Measurements from ENCODE around the gene PRICKLE1. TPM values are rescaled to one million over a fixed set of nuclear protein-coding genes. Genes with fewer than 3 reads are reported as not detected.

The PRICKLE1 gene
- polyA plus RNA-seq, 1 donor from 2014 or later: 20.6 TPM

DNA sequence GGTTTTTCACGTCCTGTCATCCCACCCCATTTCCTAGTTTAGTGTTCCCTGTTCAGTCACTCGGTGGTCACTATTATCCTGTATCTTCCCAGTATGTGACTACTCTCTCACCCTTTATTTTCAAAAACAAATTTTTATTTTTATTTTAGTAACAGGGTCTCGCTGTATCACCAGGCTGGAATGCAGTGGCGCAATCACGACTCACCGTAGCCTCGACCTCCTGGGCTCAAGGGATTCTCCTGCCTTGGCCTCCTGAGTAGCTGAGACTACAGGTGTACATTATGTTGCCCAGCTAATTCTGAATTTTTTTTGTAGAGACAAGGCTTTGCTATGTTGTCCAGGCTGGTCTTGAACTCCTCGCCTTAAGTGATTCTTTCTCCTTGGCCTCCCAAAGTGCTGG lies 20.1 kb upstream of the PRICKLE1 start:
- Histone ChIP-seq H3K27ac (ENCODE audit: low read length) (no peak overlapping the region), H3K79me2 (replicated peaks; ENCODE audit: insufficient read depth, low read length) (no peaks in the 10 kb centered on the region), H3K4me2 (ENCODE audit: low read length) (no peak overlapping the region), H3K9ac (ENCODE audit: low read length) (no peak overlapping the region), H3F3A (ENCODE audit: insufficient read depth, low read length, poor library complexity, severe bottlenecking) (no peaks in the 10 kb centered on the region), H3K9me2 (ENCODE audit: insufficient read depth, low read length) (no peaks in the 10 kb centered on the region), H2AFZ (ENCODE audit: low read depth, low read length) (no peak overlapping the region), H3K4me3 (ENCODE audit: low read length) (no peak overlapping the region), H3K9me3 (ENCODE audit: low read length) (no peaks in the 10 kb centered on the region), H3K27me3 (ENCODE audit: insufficient read depth, low read depth, low read length) (no peaks in the 10 kb centered on the region), H3K36me3 (ENCODE audit: insufficient read depth, low read length) (no peaks in the 10 kb centered on the region), H4K20me1 (ENCODE audit: insufficient read depth) (no peaks in the 10 kb centered on the region)
- TF ChIP-seq SMC3 (conservative IDR thresholded peaks at IDR 0.05; ENCODE audit: poor library complexity) (no peak), MXI1 (conservative IDR thresholded peaks at IDR 0.05; ENCODE audit: poor library complexity, severe bottlenecking) (no peak), POLR2AphosphoS5 (IDR thresholded peaks at IDR 0.05) (no peak), RAD21 (conservative IDR thresholded peaks at IDR 0.05) (no peak), EP300 (conservative IDR thresholded peaks at IDR 0.05; ENCODE audit: poor library complexity, severe bottlenecking) (no peak), EZH2 (IDR thresholded peaks at IDR 0.05; ENCODE audit: borderline replicate concordance, insufficient read depth, low read length, poor library complexity, severe bottlenecking) (no peak), TAF1 (IDR thresholded peaks at IDR 0.05; ENCODE audit: low read depth) (no peak)
- TF ChIP-seq, protein P1, sequence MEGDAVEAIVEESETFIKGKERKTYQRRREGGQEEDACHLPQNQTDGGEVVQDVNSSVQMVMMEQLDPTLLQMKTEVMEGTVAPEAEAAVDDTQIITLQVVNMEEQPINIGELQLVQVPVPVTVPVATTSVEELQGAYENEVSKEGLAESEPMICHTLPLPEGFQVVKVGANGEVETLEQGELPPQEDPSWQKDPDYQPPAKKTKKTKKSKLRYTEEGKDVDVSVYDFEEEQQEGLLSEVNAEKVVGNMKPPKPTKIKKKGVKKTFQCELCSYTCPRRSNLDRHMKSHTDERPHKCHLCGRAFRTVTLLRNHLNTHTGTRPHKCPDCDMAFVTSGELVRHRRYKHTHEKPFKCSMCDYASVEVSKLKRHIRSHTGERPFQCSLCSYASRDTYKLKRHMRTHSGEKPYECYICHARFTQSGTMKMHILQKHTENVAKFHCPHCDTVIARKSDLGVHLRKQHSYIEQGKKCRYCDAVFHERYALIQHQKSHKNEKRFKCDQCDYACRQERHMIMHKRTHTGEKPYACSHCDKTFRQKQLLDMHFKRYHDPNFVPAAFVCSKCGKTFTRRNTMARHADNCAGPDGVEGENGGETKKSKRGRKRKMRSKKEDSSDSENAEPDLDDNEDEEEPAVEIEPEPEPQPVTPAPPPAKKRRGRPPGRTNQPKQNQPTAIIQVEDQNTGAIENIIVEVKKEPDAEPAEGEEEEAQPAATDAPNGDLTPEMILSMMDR (IDR thresholded peaks at IDR 0.05; ENCODE audit: poor library complexity, severe bottlenecking): no peak
- TF ChIP-seq, protein P2, sequence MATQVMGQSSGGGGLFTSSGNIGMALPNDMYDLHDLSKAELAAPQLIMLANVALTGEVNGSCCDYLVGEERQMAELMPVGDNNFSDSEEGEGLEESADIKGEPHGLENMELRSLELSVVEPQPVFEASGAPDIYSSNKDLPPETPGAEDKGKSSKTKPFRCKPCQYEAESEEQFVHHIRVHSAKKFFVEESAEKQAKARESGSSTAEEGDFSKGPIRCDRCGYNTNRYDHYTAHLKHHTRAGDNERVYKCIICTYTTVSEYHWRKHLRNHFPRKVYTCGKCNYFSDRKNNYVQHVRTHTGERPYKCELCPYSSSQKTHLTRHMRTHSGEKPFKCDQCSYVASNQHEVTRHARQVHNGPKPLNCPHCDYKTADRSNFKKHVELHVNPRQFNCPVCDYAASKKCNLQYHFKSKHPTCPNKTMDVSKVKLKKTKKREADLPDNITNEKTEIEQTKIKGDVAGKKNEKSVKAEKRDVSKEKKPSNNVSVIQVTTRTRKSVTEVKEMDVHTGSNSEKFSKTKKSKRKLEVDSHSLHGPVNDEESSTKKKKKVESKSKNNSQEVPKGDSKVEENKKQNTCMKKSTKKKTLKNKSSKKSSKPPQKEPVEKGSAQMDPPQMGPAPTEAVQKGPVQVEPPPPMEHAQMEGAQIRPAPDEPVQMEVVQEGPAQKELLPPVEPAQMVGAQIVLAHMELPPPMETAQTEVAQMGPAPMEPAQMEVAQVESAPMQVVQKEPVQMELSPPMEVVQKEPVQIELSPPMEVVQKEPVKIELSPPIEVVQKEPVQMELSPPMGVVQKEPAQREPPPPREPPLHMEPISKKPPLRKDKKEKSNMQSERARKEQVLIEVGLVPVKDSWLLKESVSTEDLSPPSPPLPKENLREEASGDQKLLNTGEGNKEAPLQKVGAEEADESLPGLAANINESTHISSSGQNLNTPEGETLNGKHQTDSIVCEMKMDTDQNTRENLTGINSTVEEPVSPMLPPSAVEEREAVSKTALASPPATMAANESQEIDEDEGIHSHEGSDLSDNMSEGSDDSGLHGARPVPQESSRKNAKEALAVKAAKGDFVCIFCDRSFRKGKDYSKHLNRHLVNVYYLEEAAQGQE (IDR thresholded peaks at IDR 0.05; ENCODE audit: borderline replicate concordance): no peak

DNA sequence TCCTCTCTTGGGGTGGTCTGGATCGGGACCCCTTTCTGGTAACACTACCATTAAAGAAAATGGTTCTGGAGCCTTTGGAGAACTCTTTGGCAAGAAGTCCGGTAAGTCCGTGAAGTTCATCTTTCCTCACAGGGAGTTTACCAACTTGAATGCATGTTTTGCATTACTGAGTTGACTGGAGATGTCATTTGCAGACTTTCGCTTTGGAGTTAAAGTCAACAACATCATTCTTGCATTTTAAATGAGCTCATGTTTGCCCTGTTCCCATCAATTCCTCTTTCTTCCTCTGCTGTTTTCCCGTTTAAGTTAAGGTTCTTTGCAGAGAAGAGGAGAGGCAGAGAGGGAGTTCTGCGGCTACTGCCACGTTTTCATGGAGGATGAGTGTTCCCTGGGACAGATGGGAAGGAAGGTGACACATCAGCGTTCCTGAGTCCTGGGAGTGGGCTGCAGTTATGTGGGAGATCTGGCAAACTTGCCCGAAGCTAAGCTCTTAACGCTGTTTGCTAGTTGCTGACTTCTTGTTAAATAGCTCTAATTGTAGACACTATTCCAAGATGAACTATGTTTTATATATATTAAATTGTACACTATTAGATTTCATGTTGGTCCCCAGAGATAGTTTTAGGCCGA lies 18.8 kb upstream of the PRICKLE1 start:
- no peaks in the 10 kb centered on the region for H3F3A ChIP-seq (ENCODE audit: insufficient read depth, low read length, poor library complexity, severe bottlenecking)
- no peaks in the 10 kb centered on the region for H3K9me3 ChIP-seq (ENCODE audit: low read length)
- no peak overlapping the region for H3K4me2 ChIP-seq (ENCODE audit: low read length)
- H3K27ac ChIP-seq (ENCODE audit: low read length): no peak overlapping the region
- no peak for TF ChIP-seq EP300 (conservative IDR thresholded peaks at IDR 0.05; ENCODE audit: poor library complexity, severe bottlenecking)
- TF ChIP-seq, protein P2 (IDR thresholded peaks at IDR 0.05; ENCODE audit: borderline replicate concordance): no peak
- no peak for TF ChIP-seq MXI1 (conservative IDR thresholded peaks at IDR 0.05; ENCODE audit: poor library complexity, severe bottlenecking)
- no peak for TF ChIP-seq POLR2AphosphoS5 (IDR thresholded peaks at IDR 0.05)
- no peak for TF ChIP-seq EZH2 (IDR thresholded peaks at IDR 0.05; ENCODE audit: borderline replicate concordance, insufficient read depth, low read length, poor library complexity, severe bottlenecking)
- no peak for TF ChIP-seq SMC3 (conservative IDR thresholded peaks at IDR 0.05; ENCODE audit: poor library complexity)
- H3K79me2 ChIP-seq (replicated peaks; ENCODE audit: insufficient read depth, low read length): no peaks in the 10 kb centered on the region
- H3K9me2 ChIP-seq (ENCODE audit: insufficient read depth, low read length): no peaks in the 10 kb centered on the region
- H2AFZ ChIP-seq (ENCODE audit: low read depth, low read length): no peak overlapping the region
- no peak overlapping the region for H3K4me3 ChIP-seq (ENCODE audit: low read length)
- H3K9ac ChIP-seq (ENCODE audit: low read length): no peak overlapping the region
- no peaks in the 10 kb centered on the region for H3K36me3 ChIP-seq (ENCODE audit: insufficient read depth, low read length)
- H3K27me3 ChIP-seq (ENCODE audit: insufficient read depth, low read depth, low read length): no peaks in the 10 kb centered on the region
- H4K20me1 ChIP-seq (ENCODE audit: insufficient read depth): no peaks in the 10 kb centered on the region
